Amygdala (tissue), 56 donors: ENCODE data around the gene GRIFIN.
"Not testable (repeated sequence)": the region's sequence is repeated elsewhere in the genome, so short reads cannot be mapped to it uniquely, and the experiment has no call there.

Experiments
- DNase-seq, 56 donors: peaks; one replicate each; lab custom pipeline; 2025; lab: John Stamatoyannopoulos, UW

Gene GRIFIN

DNA sequence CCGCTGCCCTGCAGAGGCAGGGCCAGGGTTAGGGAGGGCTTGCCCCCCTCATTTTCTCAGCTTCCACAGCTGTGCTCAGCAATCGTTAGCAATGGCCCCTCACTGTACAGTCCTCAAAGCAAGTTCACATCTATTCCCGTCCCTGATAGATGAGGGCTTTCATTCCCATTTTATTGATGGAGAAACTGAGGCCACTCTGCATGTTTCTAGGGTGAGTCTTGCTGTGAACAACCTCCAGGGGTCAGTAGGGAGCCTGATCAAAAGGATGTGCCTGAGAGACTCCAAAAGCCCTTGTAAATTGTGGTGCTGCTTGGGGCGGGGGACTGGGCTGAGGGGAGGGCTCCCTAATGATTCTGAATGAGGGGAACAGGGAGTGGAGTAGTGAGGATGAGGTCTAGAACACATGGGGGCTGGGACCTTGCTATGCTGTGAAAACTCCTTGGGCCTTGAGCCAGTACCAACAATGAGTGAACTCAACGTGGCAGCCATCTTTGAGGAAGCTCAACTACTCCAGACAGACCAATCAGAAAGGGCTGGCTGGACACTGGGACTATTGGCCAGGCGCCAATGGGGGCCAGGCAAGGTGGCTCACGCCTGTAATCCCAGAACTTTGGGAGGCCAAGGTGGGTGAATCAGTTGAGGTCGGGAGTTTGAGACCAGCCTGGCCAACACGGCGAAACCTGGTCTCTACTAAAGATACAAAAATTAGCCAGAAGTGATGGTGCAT, 6.7 kb upstream of the GRIFIN start:
- no peak for DNase-seq

DNA sequence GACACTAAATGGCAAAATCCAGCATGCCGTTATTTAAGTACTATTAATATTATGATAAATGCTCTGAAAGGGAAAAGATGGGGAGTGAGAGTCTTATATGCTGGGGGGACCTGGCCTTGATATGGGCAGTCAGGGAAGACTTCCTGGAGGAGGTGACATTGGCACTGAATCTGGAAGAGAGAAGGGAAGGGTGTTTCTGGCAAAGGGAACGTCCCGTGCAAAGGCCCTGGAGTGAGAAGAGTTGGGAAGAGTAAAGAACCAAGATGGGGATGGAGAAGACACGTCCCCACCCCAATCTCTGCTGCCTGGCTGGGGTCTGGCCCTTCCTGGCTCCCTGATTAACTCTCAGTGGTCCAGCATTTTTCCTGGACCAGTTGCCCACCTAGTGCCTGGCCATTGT, 5.0 kb upstream of the GRIFIN start:
- DNase-seq: no peak

DNA sequence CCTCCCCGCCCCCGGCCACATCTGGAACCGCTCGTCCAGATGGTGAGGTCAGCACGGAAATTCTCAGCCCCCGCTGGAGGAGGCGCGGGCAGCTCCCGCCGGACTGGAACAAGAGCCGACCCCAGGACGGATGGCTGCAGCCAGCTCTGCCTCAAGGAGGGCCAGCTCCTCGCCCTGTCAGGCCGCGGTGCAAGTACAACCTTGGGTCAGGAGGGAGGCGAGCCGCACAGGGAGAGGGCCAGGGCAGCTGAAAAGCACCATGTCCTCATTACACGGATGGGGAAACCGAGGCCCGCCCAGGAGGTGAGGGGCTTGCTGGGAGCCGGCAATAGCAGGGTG, 3.8 kb upstream of the GRIFIN start:
- DNase-seq: no peak

DNA sequence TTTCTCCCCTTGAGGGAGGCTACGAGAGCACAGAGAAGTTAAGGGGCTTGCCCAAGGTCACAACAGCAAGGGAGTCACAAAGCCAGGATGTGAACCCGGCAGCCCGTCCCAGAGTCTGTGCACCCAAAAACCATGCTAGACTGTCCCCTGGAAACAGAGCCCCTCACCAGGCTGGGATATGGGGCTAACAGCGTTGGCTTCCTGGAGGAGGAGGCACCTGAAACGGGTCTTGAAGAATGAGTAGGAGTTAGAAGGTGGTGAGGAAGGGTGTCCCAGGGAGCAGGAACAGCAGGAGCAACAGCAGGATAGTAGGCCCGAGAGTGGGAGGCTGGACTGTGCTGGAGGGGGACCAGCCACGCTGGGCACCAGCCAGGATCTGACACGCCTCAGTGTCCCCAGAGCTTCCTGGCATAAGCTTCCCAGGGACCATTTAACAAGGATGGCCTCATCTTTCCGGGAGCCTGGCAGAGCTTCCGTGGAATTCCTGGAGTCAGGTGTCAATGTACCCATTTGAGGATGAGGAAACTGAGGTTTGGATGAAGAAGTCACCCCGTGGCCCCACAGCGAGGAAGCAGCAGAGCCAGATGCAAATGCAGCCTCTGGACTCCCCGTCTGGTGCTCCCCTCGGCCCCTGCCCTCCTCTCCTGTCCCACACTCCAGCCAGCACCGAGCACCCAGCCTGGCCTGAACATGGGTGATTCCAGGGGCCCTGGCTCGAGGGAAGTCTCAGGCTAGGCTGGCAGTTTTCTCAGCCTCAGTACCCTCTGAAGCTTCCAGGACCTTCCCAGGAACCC, 3.3 kb upstream of the GRIFIN start:
- no peak for DNase-seq

DNA sequence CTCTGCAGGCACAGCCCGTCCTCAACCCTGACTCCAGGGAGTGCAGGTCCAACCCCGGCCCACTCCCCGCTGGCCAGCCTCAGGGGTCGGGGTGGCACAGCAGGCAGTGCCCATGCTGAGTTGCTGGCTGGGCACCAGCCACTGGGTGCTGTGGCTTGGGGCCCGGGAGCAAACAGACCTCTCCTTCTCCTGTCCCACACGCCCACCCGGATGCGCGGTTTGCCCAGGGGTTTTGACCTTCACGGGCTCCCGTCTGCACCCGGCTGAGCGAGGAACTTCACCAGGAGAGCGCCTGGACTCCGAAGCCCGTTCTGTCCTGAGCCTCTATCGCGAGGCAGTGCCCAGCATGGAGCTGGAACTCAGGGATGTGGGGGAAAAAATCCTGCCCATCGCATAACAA, 2.6 kb upstream of the GRIFIN start:
- DNase-seq: no peak

DNA sequence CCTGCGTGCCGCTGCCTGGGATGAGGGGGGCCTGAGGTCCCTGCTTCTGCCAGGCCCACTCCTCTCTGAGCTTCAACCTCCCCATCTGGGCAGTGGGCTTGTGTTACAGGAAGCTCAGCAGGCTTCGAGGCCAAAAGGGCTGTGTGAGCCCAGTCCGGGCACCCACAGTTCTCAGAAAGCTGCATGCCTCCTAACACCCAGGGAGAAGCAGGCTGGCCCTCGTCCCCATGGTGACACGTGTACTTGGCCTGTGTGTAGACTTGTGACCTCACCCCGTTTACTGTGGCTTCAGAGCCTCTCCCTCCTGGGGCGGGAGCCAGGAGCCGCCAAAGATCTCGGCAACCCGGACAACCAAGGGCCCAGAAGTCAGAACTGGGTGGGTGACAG, 2.2 kb upstream of the GRIFIN start:
- DNase-seq: peak in 9 of 56 donors; percentile 12 to 30 (median 21)

DNA sequence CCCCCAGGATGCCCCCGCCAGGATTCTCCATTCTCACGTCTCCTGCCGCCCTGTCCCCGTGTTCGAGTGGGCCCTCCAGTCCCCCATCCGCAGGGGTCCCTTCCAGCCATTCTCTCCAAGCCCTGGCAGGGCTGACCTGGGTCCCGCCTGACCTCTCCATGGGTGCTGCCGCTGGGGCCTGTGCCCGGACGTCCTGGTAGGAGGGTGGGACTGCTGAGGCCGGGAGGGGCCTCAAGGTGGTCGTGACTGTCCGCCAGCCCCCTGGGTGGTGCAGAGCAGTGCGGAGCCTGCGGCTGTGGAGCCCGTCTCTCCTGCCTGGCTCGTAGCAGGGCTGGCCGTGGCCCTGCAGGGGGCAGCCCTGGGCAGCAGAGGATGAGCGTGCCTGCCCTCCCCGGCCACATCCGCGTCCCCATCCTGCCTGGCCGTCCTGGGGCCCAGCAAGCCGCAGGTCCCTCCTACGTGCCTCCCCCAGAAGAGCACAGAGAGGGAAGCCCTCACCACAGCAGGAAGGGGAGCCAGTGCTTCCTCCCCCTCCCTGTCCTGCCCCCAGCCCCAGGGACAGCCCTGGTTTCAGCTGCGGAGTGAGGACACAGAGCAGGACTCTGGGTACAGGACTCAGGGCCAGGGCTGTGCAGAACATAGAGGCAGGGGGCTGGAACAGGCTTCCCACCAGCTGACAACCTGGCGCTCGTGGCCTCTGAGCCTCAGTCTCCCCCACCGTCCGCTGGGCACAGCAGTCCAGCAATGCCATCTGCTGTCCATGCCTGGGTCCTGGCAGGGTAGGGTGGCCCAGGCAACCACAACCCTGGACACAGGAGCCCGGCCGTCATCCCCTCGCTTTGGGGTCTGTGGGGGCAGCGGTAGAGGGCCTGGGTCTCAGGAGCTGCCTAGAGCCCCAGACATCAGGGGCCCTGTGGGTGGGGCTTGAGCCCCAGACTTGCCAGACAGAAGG, 1.5 kb upstream of the GRIFIN start:
- peak in 30 of 56 donors; percentile 6 to 66 (median 28) for DNase-seq

DNA sequence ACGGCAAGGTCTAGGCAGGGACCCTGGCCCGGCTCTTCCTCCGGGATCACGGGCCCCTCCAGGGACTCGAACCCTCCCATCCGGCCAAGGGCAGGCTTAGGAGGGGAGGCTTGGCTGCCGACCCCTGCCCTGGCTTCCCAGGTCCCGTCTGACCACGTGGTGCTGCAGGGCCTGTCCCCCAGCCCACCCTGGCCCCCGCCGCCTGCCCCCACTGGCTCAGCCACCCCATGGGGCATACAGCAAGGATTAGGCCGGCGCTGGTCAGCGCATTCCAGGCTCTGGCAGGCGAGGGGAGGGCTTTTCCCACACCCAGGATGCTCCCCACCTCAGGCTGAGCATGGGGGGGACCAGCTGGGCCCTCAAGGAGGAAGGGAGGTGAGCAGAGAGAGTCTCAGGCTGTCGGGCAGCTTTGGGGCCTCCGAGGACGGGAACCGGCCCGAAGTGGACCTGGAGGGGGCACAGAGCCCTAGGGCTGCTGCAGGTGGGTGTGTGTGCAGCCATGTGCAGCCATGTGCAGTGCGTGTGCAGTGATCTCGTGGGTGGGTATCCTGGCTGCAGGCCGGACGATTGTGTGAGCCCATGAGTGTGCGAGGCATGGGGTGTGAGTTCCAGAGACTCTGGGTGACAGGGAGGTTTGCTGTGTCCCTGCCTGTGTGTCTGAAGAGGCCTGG, 713 bp upstream of the GRIFIN start:
- no peak for DNase-seq

DNA sequence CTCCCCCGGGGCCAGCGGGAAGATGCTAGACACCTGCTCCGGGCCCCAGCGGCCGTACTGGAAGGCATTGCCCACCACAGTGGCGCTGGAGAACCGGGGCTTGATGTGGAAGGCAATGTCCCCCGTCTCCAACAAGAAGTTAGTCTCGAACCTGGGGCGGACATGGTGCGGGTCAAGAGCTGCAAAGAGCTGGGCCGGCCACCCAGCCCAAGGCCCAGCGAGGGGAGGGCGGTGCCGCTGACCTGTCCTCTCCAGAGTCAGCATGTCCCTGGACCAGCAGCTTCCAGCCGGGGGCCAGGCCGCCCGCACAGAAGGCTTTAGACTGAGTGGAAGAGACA, 551 bp downstream of the GRIFIN start:
- no peak for DNase-seq

DNA sequence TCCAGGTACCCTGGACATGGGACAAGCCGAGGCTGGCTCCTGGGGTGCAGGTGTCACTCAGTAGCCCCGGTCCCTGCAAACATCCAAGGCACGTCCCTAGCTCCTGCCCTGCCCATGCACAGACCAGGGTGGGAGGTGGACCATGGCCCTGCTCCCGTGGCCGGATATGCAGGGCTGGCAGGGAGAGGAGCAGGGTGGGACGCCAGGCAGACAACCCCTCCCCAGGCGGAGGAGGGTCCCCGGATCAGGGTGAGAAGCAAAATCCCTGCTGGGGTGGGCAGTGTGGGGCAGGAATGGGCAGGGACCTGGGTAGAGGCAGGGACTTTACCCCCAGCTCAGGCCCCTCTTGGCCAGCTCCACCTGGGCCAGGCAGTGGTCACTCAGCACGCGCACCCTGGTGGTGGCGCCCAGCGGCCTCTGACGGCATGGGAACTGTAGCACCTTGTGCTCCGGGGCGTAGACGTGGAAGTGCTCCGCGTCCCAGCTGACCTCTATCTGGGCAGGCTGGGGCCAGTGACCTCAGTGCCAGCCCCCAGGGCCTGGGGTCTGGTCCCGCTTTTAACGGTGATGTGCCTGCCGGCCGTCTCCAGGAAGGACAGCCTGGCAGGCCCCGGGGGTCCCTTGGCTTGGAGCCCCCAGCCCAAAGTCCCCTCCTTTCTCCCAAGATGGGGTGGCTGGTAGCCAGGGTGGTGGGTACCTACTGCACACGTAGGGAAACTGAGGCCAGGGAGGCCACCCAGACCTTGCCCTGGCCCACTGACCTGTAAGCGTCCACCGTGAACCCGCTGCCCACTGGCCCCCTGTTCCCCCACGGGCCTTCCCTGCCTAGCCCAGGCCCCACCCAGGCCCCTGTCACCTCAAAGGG, 1.2 kb downstream of the GRIFIN start:
- DNase-seq: no peak

DNA sequence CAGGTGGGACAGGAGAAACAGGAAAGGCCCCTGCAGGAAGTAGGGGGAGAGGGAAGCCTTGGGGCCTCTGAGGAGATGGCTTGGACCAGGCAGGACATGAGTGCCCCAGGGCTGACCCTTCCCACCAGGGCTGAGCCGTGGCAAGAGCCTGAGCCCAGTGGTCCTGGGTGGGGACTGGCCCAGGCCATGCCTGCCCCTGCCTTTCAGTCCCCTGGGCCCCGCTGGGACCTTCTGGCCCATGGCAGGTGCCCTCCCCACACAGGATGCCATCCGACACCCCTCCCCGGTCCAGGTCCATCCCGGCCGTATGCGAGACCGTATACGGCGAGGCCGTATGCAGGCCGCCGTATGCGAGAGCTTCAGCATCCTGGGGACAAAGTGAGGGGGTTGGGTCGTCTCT, 2.0 kb downstream of the GRIFIN start:
- DNase-seq: no peak

DNA sequence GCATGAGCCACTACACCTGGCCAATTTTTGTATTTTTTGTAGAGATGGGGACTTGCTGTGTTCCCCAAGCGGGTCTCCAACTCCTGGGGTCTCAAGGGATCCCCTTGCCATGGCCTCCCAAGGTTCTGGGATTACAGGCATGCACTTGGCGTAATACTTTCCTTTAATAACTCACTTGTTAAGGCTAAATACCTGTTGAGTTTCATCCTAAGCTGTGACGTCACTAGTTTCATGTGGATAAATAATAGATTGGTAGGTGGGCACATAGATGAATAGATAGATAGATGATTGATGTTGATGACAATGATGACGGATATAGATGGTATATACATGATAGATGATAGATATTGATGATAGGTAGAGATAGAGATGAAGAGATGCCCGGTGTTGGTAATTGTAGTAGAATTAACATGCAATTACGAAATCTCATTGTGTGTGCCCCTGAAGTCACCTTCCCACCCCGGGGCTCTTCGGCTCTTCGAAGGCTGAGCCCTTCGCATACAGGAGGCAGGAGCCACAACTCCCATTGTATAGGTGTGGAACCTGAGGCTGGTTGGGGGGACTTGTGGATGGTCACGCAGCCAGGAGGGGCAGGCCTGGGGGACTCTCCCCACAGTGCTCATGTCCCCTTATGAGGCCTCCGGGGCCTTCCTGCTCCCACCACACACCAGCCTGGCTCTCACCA, 2.6 kb downstream of the GRIFIN start:
- no peak for DNase-seq

DNA sequence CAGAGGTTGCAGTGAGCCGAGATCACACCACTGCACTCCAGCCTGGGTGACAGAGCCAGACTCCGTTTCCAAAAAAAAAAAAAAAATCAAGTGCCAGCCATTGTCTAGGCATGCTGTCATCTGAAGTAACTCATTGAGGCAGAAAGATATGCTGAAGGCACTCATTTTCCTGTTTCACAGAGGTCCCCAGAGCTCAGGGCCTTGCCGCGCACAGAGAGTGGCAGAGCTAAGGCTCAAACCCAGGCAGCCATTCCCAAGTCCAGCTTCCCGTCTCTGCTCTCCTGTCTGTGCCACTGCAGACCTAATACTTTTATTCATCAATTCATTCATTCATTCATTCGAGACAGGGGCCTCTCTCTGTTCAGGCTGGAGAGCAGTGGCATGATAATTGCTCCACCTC, 3.5 kb downstream of the GRIFIN start:
- DNase-seq: no peak

DNA sequence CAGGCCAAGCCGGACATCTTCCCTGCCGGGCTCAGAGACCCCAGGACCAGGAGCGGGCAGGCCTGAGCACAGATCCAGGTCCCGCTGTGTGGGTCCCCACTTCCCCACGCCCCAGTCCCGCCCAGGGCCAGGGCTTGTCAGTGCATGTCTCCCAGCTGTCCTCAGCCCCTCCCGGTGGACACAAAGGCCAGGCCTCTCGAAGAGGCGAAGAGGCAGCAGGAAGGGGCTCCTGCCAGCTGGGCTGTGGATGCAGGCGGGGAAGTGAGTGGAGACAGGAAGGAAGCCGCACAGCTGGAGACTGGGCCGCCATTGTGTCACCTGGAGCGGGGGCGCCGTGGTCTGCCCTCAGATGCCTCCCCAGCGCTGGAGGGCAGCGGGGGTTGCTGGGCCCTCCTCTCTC, 4.8 kb downstream of the GRIFIN start:
- no peak for DNase-seq

DNA sequence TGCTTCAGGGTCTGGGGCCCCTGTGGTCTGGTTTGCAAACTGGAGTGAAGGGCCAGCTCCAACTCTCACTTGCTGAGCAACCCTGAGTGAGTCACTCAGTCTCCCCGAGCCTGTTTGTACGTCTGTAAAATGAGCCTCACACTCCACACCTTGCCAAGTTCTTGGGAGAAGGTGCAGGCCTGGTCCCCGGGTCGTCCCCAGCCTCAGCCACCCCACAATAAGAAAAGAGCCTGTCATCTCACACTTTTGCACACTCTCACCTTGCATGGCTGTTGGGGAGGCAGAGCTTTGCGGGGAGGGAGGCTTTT, 5.2 kb downstream of the GRIFIN start:
- no peak for DNase-seq

DNA sequence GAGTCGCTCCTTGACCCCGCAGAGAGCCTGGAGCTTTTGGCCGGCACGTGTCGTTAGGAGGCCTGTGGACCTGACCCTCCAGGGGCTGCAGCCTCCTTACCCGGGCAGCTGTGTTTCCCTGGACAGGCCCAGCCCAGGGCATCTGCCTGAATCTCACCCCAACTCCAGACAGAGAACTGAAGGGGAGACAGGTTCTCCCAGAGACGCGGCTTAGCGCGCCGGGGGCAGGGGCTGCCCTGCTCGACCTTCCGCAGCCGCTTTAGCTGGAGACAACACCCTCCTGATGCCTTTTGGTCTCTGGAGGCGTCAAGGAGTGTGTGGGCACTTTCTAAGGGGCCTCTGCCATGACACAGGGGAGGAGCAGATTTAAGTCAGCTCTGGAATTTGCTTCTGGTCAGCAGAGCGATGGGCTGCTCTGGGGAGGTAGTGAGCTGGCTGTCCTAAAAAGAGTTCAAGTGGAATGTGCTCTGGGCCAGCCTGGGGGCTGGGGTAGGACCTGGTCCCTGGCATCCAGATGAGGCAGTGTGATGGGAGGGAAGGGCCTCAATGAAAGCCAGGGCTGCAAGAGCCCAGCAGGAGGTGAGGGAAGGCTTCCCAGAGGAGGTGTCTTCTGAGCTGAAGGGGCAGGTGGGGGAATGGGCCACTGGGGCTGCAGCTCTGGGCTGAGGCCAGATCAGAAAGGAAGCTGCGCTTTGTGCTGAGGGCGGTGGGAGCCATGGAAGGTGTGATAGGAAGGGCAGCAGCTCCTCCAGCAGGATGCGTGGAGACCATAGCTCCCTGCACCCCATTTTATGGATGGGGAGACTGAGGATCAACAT, 5.8 kb downstream of the GRIFIN start:
- DNase-seq: no peak

DNA sequence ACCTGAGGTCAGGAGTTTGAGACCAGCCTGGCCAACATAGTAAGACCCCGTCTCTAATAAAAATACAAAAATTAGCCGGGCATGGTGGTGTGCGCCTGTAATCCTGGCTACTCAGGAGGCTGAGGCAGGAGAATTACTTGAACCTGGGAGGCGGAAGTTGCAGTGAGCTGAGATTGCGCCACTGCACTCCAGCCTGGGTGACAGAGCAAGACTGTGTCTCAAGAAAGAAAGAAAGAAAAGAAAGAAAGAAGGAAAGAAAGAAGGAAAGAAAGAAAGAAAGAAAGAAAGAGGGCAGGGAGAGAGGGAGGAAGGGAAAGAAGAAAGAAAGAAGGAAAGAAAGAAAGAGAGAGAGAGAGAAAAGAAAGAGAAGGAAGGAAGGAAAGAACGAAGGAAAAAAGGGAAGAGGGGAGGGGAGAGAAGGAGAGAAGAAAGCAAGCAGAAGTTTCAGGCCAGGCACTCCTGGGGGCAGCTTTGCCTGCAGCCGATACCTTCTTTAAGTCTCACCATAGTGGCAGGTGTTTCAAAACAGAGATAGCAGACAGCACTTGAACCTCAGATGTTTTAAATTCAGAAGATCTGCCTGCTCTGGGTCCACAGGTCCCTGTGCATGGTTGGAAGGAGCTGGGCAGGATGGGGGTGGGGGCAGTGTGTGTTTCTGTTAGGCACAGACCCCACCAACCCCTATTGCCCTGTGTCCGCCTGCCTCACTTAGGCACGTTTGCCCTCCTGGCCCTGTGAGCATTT, 6.6 kb downstream of the GRIFIN start:
- not testable (repeated sequence) for DNase-seq

DNA sequence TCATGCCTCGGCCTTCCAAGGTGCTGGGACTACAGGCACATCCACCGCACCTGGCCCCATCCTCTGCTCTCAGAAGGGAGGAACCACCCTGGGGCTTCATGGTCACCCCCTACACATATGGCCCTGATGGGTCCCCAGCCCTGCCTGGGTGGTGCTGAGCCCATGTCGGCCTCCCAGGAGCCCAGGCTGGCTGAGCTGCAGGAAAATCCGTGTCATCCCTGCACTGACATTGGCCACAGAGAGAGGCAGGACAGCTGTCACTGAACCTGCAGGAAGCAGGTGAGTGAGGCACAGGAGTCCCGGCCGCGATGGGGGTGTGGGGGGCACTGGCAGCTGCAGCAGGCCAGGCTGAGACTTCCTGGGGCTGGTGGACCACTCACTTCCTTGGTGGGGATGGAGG, 8.0 kb downstream of the GRIFIN start:
- no peak for DNase-seq
